NK-92 (cell line): ENCODE data around the gene SMIM13.

Experiments used
- DNase-seq: peaks from one replicate; lab custom pipeline; 2025; ENCODE audit not compliant: unreplicated experiment; lab: John Stamatoyannopoulos, UW

The SMIM13 gene

DNA sequence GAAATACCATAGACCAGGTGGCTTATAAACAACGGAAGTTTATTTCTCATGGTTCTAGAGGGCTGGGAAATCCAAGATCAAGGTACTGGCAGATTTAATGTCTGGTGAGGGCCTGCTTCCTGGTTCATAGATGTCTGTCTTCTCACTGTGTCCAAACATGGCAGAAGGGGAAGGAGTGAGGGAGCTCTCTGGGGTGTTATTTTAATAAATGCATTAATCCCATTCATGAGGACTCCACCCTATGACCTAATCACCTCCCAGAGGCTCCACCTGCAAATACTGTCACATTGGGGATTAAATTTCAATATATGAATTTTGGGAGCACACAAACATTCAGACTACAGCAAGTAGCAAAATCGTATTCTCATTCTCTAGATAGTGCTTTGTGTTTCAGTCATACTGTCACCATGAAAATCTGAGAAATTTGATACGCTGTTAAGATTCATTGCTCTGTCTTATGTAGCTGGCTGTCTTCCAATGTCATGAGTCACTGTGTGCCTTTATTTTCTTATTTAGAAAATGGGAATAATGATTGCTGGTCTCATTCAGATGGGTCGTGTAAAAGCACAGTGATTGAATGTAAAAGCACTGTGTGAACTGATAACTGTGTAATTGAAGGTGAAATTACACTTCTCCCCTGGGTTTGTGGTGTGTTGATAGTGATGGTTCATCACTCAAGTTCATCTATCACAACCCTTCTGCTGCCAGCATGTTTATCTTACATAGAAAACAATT lies 26.8 kb downstream of the SMIM13 start:
- no peak for DNase-seq

DNA sequence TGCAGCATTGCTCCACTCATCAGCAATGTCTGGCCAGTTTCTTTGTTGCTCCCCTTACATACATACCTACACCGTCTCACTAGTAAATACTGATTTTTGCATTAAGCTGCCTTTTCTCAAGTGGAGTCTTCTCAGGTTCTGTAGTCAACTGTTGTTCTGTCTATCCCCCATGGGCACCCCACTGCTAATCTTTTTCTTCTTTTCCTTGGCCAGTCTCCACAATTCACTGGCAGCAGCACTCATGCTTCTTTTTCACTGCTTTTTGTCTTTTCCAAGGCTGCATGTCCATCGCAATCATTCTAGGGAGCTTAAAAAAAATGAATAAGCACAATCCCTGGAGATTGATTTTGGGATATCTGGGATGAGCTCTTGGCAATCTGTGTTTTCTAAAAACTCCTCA lies 28.2 kb downstream of the SMIM13 start:
- DNase-seq, result no peak

DNA sequence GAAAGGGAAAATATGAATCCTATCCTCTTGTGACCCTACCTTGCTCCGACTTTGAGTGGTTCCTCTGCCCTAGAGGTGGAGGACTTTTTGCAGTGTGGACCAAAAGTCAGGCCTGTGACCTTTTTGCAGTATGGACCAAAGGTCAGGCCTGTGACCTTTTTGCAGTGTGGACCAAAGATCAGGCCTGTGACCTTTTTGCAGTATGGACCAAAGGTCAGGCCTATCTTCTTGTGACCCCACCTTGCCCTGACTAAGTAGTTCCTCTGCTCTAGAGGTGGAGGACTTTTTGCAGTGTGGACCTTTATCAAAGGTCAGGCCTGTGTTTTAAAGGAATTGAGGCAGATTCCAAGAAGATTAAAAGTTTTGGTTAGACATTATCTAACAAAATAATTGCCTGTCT lies 28.7 kb downstream of the SMIM13 start:
- DNase-seq, result no peak

DNA sequence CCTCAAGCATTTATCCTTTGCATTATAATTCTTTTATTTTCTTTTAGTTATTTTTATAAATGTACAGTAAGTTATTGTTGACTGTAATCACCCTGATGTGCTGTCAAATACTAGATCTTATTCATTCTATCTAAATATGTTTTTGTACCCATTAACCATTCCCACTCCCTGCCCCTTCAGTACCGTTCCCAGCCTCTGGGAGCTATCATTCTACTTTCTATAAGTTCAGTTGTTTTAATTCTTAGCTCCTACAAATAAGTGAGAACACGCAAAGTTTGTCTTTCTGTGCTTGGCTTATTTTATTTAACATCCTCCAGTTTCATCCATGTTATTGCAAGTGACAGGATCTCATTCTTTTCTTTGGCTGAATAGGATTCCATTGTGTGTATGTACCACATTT lies 30.3 kb downstream of the SMIM13 start:
- DNase-seq, result no peak

DNA sequence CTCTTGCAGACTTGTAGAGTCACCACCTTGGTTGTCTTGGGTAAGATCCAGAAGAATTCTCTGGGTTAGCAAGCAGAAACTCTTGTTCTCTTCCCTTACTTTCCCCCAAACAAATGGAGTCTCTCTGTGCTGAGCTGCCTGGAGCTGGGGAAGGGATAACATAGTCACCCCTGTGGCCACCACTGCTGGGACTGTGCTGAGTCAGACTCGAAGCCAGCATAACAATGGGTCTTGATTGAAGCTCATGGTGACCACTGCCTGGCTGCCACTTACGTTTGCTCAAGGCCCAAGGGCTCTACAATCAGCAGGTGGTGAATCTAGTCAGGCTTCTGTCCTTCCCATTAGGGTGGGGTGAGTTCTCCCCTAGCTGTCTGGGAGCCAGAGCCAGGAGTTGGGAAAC lies 33.2 kb downstream of the SMIM13 start:
- DNase-seq, result no peak

DNA sequence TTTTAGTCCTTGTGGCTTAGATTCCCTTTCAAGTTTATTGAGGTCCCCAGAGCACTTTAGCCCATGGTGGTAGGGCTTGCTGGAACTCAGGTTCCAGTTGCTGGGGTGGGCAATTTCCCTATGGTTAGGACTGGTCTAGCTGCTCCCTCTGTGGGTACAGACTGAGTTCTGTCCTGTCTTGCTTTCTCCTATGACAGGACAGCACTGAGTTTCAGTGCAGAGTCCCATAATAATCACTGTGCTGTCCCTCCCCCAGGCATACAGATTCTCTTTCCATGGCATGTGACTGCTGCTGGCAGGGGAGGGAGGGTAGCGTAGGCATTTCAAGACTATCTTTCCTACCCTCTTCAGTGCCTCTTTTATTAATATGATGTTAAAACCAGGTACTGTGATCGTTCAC lies 35.0 kb downstream of the SMIM13 start:
- no peak for DNase-seq

DNA sequence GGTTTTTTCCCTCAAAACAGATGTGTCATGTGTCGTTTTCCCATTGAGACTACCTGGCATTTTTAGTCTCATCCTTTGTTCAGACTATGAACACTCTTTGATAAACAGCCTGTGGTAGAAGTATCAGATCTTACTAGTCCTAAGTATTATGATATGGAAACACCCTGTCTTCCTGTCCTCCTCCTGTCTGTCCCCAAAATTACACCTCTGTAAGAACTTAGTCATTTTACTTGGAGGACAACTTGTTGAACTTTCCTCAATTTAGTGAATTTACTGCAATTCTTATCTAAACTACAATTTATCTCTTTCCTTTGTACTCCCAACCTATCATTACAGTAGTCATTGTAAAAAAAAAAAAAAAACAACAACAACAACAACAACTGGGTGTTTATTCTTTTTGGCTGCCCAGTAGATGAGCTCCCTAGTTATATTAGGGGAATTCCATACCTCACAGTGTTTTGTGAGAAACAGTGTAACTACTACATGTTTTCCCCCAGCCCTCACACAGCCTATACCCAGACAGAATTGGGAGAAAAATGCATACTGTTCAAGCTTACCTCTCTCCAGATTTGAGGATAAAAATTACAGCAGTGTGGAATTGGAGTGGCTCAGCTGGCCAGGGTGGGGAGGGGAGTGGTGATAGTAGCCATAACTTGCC lies 36.4 kb downstream of the SMIM13 start:
- DNase-seq, result no peak

DNA sequence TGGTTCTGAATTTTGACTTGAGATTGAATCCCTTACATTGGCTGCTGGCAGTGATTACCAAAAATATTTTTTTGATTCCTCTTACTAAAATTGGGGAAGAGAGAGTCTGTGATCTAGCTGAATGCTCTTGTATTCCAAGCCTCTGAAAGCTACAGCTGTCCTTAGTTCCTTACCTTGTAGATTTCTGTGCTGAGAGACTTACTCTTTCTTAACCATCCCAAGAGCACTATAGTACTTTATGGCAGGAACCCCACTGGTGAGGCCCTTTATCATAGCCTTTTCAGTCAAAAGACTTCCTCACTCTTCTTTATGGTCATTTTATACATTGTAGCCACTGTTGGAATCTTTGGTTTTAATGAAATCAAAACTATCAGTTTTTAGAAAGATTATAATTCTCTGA lies 37.0 kb downstream of the SMIM13 start:
- no peak for DNase-seq

DNA sequence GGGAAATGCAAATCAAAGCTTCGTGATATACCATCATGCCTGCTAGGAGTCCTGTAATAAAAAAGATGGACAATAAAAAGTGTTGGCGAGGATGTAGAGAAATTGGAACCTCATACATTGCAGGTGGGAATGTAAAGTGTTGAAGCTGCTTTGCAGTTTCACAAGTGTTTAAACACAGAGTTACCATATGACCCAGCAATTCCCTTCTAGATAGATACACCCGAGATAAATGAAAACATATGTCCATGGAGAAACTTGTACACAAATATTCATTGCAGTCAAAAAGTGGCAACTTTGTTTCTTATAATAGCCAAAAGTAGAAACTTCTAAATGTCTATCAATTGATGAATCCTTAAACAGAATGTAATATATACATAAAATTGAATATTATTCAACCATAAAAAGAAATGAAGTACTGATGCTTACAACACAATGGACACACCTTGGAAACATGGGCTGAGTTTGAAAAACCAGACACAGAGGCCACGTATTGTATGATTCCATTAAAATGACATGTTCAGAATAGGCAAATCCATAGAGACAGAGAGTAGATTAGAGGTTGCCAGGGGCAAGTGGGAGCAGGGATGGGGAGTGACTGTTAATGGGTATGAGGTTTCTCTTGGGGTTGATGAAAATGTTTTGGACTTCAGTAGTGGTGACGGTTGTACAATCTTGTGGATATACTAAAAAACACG lies 38.7 kb downstream of the SMIM13 start:
- DNase-seq, result no peak

DNA sequence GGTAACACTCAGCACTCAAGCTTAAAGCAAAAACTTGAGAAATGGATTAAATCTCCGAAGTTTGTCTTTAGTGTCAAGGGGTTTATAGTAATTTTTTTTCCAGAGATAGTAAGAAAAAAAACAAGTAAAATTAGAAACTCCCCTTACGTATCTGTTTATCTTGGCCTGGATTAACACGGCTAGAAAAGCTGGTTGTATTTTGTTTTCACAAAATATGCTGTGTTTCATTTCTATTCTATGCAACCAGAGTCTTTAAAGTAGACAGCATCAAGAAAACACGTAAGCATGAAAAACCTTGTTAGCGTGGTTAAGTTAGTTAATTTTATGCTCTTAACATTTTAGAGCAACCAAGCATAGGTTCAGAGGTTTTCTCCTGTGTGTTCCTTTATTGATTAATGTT lies 39.6 kb downstream of the SMIM13 start:
- no peak for DNase-seq

DNA sequence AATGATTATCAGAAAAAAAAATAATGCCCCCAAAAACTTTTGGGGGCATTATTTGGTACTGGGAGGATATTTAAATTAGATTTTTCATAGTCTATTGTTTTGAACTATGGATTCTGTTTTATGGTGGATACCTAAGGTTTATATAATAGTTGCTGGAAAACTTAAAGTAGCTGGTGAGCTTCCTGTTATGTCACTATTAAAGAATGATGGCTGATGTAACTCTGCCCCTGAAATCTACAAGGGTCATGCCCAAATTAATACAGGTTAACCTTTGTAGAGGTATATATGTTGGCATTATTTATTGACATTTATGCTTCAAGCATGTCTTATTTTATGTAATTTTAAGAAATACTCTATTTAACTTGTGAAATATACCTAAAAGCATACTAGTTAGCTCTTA lies 43.2 kb downstream of the SMIM13 start:
- no peak for DNase-seq

DNA sequence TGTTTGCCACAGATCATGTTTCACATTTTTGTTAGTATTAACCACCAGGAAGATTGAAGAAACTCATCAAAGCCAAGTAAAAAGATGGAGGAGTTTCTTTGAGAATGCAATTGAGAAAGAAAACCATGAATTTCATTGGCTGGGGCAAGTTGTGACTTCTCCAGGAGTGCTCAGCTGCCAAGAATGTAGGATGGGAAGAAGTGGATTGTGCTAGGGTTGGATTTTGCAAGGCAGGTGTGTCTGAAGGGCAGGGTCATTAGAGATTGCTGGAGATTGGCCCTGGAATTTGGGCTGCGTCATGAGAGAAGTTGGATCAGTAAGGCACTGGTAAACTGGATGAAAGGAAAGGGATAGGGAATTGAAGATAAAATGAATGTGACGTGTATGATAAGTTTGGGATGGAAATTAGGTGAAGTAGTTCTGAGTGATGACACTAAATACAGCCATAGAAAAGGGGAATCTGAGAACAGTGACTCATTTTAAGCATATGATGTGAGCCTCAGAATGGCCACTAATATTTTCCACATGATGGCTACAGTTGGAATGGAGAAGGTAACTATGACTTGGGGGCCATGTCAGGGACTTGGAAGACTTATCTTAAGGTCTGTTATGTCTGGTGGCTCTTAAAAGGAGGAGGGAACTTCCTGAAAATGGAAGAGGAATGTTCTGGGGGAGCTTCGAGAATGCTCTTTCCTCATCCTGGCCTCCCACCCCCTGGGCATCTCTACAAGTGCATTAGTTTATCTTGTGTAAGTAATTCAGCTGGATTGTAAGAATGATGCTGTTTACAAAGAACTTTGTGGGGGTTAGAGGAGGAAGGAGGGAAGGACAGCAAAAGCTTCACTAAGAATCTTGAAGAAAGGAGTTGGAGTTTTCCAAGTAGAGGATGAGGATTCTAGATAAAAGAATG lies 45.7 kb downstream of the SMIM13 start:
- DNase-seq, result no peak

DNA sequence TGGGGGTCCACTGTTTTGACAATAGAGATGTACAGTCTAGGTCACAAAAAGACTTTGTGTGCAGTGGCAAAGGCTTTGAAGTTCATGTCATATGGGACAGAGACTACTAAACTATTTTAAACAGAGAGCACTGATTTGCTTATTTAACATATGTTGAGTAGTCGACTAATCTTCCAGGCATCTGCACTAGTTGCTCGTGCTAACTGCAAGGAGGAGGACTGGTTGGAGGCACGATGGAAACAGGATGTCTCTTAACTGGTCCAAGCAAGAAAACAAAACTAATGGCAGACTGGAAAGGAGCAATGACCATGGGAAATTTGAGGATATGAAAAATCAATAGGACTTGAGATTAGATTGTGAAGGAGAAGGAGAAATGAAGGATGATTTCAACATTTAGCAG lies 46.4 kb downstream of the SMIM13 start:
- no peak for DNase-seq

DNA sequence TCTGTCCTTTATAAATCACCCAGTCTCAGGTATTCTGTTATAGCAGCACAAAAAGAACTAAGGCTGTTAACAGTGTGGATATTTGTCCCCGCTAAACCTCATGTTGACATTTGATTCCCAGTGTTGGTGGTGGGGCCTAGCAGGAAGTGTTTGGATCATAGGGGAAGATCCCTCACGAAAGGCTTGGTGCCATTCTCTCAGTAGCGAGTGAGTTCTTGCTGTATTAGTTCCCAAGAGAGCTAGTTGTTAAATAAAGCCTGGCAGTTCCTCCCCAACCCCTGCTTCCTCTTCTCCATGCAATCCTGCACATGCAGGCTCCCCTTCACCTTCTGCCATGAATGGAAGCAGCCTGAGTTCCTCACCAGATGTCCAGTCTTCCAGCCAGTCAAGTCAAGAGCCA lies 47.7 kb downstream of the SMIM13 start:
- DNase-seq, result no peak

DNA sequence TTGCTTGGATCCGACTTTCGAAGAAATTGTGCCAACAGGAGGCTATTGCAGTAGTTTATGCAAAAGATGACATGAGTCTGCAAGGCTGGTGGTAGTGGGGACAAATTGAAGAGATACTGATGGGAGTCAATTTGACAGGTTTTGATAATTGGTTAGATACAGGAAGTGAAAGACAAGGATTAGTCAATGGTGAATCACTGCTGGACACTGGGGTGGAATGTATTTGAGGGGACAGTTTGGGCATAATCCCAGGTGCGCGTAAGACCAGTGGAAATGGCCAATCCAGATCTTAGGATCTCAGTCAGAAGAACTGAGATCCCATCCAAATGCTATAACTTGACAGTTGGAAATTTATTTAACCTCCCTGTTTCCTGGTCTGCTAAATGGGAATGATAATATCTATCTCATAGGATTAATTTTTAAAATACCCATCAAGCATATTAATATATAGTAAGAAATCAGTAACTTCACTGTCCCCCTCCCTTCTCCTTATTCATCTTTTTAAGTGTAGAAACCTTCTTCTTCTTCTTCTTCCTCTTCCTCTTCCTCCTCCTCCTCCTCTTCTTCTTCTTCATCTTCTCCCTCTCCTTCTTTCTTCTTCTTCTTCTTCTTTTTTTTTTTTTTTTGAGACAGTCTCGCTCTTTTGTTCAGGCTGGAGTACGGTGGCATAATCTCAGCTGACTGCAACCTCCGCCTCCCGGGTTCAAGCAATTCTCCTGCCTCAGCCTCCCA lies 48.8 kb downstream of the SMIM13 start:
- DNase-seq, result no peak

DNA sequence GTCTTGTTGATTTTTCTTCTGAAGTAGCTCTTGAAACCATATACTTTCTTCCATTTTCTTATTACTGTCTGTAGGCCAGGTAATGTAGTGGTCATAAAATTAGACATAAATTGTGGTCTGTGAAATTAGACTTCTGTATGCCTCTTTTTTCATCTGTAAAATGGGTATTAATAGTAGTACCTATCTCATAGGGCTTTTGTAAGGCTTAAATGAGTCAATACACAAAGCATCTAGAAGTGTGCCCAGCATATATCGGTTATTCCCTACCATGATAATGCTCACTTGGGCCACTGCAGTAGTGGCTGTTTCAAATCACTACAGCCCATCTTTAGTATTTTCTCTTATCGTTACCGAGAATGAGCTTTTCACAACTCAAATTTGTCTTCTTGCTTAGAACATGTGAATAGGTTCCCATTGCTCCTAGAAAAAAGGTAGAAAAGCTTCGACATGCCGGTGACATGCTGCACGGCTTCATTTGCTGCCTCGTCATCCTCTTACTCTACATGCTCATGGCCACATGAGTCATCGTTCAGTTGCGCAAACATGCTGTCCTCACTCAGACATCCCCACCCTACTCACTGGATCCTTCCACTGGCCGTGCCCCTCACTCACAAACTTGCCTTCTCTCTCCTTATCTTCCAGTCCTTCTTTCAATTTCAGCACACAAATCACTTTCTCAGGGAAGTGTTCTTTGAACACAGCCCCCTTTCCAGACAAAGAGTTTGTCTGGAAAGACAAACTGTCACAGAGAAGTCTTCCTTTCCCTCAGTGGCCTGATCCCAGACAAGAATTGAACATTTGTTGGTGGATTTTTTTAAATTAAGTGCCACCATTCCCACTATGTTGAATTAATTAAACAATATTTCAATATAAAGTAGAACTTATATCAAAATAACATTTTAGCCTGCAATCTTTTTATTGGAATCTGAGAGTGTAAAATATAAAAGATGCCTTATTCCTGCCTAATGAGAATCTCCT lies 50.0 kb downstream of the SMIM13 start:
- DNase-seq, result no peak

DNA sequence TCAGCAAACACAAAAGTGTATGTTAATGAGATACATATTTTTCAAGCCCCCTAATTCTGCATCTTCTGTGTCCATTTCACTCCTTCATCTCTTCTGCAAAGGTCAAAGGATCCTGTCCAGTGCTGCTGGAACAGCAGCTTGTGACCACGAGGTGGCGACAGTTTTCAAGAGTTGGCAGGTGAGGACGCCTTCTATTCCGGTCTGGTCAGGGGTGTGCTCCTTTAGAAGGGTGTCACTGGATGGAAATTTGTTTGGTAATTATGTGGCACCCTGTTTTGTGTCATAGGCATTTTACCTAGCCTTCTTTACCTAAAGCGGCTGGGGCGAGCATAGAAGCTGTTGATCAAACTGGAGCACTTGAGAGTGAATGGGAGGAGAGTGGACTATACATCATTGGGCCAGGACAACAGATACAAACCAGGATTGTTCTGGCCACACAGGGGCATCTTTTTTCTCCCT lies 50.8 kb downstream of the SMIM13 start:
- no peak for DNase-seq

DNA sequence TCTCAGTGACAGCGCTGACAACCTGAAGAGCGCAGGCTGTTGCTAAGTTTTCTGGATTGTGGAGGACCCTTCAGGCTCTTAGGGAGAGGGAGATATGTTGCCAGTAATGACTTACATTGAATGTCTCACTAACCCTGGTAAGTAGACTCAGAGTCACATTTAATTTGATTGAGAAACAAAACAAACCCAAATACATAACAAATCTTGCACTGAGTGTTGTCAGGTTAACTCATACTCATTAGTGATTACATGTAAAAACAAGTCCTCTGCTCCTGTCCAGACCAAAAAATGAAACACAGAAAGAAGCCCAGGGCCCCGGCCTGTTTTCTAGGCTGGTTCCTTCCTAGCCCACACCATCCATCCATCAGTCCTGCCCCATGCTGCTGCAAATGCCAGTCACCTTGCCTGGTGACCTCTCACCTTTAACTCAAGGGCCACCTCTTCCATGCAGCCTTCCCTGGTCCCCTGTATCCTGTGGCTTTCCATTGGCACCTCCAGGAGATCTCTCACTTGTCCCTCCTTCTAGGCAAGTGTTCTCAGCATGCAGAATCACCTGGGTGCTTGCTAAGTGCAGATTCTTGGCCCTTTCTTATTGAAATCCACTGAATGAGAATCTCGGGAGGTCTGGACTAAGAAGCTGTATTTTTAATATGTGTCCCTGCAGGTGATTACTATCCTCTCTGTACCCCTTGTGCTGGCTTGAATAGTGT lies 52.6 kb downstream of the SMIM13 start:
- no peak for DNase-seq

DNA sequence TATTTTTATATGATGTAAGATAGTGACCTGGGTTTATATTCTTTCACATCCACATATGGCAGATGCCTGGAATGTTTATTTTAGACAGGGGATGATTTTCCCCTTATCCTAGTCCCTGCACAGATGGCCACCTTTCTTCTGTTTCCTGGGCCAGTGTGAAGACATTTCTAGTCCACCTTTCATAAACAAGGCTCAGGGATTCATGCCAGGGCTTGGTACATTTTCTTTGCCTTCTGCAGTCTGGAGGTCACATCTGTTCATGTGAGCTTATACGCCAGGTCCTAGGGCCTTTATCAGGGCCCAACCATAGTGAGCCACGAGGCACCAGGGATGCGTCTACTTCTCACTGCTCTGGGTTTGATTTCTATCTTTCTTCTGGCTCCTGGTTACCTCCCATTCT lies 55.9 kb downstream of the SMIM13 start:
- no peak for DNase-seq
